Caki2 (cell line): ENCODE data around the gene MTMR10. TPM values are rescaled to one million over a fixed set of nuclear protein-coding genes. Genes with fewer than 3 reads are reported as not detected.

ENCODE experiments used
- DNase-seq: peaks from one replicate; pipeline ENCODE4 v3.0.0-alpha.2; 2015; ENCODE audit warnings: low read depth
- in situ Hi-C: cut with HindIII; loops from 2 replicates; pipeline ENCODE4 v1.10.0; 2016; ENCODE audit warnings: low sequenced_read_pairs, low pct_unique_long_range_greater_than_20kb, mixed read lengths
- total RNA-seq: library from RNA; depleted of rRNA; stranded (reverse); fragments of >200 nt; shearing (Covaris generic); gene quantifications from 2 replicates; pipeline ENCODE4 v1.2.3, GENCODE V29; 2014; ENCODE audit warnings: low replicate concordance

MTMR10 gene
- total RNA-seq, 1 experiment from 2014 or later, result 19.7 TPM

DNA sequence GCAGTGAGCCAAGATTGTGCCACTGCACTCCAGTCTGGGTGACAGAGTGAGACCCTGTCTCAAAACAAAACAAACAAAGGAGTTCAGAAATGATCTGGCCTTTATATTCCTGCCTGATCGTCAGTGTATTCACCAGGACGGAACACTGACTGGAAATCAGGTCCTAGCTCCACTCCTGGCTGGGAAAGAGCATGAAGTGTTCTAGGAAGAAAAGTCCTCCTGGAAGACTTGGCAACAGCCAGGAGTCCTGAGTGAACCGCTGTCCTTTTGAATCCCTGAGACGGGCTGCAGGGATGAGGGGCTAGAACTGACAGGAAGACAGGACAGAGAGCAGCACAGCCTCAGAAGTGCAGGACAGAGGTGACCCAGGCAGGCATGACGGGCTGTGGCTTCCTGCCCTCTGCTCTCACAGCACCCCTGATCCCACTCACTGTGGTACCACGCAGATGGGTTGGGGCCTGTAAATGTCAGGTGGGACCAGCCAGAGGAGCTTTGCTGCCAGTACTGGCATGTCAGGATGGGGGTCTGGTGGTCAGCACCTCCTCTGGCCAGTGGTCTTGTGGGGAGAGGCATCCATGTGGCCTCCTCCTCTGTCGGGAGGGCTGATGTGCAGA lies 64.2 kb downstream of the MTMR10 start:
- DNase-seq, result no peak
- in situ Hi-C loops, result no loop called here

DNA sequence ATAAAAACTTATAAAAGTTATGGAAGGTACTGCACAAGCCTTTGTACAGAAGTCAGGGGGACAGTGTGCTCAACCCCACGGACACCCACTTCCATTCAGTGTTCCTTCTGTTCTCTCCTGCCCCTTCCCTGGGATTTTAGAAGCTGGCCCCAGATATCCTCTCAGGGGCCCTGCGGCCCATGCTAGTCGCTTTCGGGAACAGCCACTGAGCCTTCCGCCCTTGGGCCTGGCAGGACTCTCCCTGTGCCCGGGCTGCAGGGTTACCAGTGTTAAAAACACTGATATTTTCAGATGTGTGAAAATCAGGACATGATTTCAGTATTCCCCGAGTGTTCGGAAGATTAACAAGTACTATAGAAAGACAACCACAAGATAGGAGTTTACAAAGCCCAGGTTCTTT lies 65.3 kb downstream of the MTMR10 start:
- DNase-seq, result no peak
- in situ Hi-C loops, result no loop called here

DNA sequence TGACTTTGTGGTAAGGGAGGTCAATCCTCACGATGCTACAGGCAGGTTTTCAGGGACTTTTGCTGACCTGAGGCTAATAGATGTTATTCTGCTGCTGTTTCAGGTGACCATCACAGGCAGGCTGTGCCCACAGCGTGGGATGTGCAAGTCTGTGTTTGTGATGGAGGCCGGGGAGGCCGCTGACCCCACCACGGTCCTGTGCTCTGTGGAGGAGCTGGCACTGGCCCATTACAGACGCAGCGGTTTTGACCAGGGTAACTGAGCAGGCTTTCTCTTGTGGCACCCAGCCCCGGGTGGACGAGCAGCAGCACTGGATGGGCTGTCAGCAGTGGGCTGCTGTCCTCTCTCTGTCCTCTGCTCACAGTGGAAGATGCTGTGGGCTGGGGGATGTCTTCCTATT lies 65.7 kb downstream of the MTMR10 start:
- in situ Hi-C loops, result no loop called here
- no peak for DNase-seq

DNA sequence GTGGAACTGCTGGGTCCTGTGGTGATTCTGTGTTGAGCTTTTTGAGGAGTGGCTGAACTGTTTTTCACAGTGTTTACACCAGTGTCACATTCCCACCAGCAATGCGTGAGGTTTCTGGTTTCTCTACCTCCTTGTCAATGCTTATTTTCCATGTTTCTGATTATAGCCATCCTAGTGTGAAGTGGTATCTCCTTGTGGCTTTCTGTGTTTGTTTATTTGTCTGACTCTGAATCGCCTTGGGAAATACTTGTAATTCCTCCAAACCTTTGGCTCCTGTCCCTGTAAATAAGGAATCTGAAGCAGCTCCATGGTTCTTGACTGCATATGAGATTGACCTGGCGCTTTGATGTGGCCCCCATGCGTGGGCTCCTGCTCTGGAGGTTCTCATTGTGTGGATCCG lies 67.1 kb downstream of the MTMR10 start:
- in situ Hi-C loops, result no loop called here

DNA sequence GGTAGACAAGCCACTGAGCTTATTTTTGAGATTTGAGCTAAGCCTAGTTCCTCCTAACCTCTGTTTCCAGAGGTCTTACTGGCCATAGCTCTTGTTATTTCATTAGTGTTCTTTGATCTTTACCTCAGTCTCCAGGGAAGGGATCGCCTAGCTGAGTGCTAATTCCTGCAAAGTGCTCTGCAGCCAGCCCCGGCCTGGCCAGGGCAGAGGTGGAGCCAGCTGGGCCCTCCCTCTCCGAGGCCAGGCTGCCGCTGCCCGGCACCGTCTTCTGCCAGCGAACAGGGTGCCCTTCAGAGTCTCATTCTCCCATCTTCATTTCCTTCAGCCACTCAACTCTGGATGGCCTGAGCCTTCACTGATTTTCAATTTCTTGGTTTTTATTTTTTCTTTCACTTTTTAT lies 68.0 kb downstream of the MTMR10 start:
- DNase-seq, result no peak
- in situ Hi-C loops, result no loop called here

More for the DNA sequence above, 67.1 kb downstream of the MTMR10 start:
- peak; percentile 81 for DNase-seq

DNA sequence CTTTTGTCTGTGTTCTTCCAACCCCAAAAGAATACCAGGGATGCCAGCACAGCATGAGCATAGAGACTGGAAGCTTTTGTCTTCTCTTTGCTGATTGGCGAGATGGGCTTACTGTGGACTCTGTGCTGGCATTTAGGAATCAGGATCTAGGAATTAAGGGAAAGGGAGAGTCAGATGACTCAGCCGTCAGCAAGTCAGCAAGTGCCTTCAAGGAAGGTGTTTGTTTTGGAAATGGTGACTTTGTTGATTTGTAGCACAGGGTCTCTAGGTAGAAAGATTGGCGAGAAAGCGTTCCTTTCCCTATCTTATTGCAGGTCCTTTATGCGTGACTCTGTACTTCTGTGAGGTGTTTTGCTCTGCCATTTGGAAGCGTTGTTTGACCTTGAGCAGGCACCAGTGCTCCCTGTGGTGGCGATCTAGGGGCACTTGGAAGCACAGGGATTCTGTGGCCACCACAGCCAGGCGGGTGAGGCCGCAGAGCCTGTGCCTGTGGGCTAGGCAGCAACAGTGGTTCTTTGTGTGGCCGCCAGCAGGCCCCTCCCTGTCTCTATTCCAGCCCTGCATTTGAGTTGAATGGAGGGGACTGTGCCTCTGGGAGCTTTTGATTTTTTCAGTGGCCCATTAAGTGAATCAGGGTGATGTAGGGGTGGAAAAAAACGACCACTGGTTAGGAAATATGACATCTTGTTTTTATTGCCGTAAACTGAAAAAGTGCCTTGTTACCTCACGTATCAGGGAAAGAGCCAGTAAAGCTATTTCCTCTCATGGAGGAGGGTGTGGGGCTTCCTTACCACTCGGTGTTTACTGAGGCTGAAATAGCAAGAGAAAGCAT lies 68.7 kb downstream of the MTMR10 start:
- DNase-seq, result peak; percentile 93
- in situ Hi-C loops, result no loop called here

DNA sequence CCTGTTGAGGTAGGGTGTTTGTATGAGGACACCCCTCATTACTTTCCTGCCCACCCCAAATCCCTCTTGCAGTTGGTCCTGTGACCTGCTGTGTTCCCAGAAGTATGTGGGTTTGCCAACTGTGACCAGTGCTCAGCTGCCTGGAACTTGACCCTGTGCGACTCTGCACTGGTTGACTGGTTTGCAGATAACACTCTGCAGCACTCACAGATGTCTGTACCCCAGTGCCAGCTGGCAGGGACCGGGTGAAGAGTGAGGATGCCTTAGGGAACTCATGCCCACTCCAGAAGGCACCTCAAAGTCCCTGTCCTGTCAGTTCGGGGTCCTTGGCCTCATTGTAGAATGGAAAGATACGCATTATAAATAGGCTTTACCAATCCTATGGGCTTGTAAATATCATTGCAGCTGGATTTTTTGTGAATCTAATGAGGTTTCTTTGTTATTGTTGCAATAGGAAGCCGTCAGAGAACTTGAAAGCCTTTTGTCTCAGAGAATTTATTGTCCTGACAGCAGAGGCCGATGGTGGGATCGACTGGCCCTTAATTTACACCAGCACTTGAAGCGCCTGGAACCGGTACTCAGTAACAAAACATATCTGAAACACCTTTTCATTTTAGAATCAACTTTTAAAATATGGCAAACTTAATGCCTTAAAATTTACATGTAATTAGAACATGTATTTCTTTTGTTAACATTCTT lies 69.5 kb downstream of the MTMR10 start:
- in situ Hi-C loops, result no loop called here
- DNase-seq, result peak; percentile 83

DNA sequence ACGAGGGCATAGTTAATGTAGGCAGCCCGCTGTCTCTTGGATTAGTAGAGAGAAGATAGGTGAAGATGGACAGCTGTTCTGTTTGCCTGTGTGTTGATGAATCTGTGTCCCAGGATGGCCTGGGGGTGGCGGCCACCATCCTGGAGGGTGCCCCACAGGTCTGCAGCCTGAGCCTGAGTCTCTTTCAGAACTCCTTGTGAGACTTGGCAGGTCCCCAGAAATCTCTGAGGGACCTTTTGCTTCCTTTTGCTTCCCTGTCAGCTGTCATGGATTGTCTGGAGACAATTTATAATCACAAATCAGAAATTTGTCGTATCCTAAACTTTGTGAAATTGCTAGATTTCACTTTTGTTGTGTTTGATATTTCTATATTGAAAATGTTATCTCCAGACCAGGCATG lies 70.3 kb downstream of the MTMR10 start:
- in situ Hi-C loops, result no loop called here
- no peak for DNase-seq

DNA sequence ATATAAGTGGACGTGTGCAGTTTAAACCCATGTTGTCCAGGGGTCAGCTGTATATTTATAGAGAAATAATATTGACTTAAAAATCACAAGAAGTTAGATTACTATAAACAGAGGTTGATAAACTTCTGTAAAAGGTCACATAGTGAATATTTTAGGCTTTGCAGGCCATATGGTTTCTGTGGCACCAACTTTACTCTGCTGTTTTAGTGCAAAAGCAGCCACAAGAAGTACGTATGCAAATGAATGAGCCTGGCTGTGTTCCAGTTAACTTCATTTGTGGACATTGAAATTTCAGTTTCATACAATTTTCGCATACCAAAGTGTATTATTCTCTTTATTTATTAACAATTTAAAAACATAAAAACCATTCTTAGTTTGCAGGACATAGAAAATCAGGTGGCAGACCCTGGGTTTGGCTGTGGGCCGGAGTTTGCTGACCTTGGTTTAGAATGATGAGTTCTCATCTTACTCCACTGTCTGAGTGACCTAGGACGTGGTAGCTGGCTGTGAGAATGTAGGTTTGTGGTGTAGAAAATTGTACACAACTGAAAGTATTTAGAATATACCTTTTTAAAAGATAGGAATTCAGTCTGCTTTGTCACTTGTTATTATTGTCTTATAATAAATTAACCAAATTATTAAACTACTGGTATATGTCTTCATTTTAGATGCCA lies 71.4 kb downstream of the MTMR10 start:
- no peak for DNase-seq
- in situ Hi-C loops, result no loop called here

DNA sequence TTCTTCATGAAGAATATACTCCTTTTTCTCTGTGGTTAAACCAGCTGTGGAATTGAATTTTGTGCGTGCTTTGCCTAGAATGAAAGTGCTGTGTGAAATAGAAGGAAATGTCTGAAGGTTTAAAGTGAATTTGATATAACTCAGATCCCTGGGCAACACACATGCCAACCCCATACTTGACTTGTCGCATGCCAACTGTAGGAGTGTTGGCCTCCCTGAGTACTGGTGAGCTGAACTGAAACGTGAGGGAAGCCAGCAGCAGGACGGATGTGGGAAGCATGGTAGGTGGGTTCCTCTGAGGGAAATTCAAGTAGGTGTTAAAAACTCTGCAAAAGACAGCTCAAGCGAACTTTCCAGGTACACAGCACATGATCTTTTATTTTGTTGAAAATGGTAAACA lies 73.1 kb downstream of the MTMR10 start:
- in situ Hi-C loops, result no loop called here

DNA sequence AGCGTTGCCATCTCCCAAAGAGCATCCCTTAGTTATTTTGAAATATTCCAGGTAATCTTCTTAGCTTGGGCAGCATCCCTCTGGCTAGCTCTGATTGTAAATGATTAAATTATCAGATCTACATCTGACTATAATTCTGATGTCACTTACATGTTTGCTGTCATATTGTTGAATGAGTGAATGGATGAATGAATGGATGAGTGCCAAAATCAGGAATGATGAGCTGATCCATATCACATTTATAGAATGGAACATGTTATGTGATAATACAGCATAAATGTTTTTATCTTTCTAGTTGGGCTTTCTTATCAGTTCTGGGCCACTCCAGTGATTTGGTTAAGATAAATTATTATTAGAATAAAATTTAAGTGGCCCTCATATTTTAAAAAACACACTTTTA lies 73.8 kb downstream of the MTMR10 start:
- no peak for DNase-seq
- in situ Hi-C loops, result no loop called here

More for the DNA sequence above, 73.1 kb downstream of the MTMR10 start:
- no peak for DNase-seq

DNA sequence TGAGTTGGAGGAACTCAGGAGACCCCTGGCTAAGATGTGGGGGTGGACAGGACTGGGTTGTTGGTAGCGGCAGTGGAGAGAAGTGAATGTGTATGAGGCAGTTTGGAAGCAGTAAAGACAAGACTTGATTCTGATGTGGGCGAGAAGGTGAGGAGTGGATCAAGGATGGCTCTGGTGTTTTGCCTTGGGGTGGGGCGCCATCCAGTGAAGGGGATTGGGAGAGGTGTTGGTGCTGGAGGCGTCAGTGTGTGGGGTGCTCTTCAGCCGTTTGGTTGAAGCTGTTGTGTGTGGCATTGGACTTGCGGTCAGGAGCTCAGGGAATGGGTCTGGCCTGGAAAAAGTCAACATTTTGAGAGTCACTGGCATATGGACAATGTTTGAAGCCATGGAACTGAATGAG lies 74.4 kb downstream of the MTMR10 start:
- DNase-seq, result no peak
- in situ Hi-C loops, result no loop called here

DNA sequence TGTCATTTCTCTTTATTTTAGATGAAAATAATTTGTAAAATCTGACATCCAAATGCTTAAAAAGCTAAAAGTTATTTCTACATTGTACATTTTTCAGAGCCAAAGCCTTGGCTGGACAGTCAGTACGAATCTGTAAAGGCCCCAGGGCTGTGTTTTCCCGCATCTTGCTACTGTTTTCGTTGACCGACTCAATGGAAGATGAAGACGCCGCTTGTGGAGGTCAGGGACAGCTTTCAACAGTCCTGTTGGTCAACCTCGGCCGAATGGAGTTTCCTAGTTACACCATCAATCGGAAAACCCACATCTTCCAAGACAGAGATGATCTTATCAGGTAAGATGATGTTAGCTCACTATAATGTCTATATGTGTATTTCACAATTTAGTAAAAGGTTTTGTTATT lies 77.7 kb downstream of the MTMR10 start:
- in situ Hi-C loops, result no loop called here
- no peak for DNase-seq

DNA sequence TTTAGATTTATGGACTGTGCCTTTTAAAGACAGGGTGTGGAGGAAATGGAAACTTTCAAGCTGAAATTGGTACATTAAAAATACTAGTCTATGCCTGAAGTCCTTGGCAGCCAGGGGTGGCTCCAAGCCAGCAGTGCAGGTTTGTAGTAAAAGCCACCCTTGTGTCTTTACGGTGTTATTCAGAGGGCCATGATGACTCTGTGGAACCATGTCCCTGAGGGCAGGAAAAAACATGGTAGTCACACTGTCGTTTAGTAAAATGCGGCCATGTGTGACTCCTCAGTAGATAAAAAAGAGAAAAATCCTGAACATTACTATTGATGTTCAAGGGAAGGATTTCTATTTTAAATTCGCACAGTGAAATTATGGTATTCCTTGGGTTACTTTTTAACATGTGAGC lies 85.1 kb downstream of the MTMR10 start:
- peak; percentile 66 for DNase-seq
- in situ Hi-C loops, result no loop called here

DNA sequence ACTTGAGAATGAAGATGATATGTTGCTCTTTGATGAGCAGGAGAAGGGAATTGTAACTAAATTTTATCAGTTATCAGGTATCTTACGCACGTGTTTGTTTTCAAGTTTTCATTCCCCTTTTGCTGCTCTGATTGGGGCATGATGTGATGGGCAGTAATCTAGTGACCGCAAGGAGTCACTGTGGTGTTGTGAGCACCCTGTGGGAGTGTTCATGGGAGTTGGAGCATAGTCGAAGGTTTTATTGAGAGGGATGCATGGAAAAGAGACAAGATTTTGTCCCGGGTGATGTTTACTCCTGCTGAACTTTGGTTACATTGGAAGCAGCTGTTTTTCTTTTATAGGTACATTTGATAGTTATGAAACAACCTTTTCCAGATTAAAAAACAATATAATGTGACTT lies 85.6 kb downstream of the MTMR10 start:
- in situ Hi-C loops, result no loop called here
- peak; percentile 34 for DNase-seq

DNA sequence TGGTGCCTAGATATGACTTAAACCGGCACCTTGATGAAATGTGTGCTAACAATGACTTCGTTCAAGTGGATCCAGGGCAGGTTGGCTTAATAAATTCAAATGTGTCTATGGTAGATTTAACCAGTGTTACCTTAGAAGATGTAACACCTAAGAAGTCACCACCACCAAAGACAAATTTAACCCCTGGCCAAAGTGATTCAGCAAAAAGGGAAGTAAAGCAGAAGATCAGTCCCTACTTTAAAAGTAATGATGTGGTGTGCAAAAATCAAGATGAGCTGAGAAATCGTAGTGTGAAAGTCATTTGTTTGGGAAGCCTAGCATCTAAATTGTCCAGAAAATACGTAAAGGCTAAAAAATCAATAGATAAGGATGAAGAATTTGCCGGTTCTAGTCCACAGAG lies 86.6 kb downstream of the MTMR10 start:
- in situ Hi-C loops, result no loop called here
- no peak for DNase-seq

DNA sequence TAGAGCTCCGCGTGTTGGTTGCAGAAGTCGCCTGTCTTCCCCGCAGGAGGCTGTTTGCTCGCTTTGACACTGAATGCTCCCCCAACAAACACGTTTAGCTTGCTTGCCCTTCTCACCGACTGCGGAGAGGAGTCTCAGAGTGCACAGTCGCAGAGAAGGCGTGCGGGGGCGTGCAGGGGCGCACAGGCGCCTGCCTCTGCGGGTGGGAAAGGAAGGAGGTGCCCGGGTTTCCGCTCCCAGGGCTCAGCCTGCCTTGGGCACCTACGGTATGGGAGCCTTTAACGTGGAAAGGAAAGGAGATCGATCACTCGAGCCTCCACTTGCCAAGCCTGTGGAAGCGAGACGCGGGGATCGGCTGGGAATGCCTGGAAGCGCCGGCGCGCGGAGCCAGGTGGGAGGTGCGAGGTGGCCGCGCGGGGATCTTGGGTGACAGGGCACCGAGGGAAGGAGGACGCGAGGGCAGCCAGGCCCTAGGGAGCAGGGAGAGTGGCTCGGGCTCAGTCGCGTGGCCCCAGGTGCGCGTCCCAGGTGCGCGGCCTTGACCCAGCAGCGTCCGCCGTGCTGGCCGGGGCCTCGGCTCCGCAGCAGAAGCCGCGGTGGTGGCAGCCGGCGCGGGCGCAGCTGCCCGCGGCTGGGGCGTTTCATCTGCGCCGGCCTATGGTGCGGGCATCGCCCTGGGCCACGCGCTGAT lies 87.8 kb downstream of the MTMR10 start, which contains the start of gene FAN1:
Gene FAN1, plus strand, starts transcription at position 419 of the 691 bp plus-strand sequence. CDS start 749 bp downstream, outside the sequence.
- DNase-seq, result peak; percentile 88
- in situ Hi-C loops, result no loop called here

DNA sequence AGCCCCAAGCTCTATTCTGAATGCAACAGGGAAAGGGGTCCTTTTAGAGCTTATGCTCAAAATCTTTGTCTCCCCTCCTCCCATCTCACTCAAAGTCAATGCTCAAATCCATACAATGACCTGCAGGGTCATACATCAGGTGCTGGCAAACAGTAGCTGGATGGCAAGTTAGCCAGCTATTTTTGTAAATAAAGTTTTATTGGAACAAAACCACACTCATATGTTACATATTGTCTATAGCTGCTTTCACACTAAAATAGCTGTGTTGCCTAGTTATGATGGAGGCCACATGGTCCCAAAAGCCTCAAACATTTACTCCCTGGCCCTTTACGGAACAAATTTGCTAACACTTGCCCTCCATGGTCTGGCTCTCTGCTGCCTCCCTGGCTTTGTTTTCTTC lies 89.5 kb downstream of the MTMR10 start:
- no peak for DNase-seq
- in situ Hi-C loops, result no loop called here
